ENCODE data around the gene LRG1. TPM values are rescaled to one million over a fixed set of nuclear protein-coding genes. Genes with fewer than 3 reads are reported as not detected.
"Not testable (repeated sequence)": the region's sequence is repeated elsewhere in the genome, so short reads cannot be mapped to it uniquely, and the experiment has no call there.

The LRG1 gene
- total RNA-seq, 1 experiment from 2014 or later = 0.29 TPM

- DNase-seq (ENCODE audit: low spot score) = not testable (repeated sequence)
Observed at GRCh38 chr19:4527377-4527776, 12.5 kb downstream of the LRG1 start.

GRCh38 chr19:4525563-4526002 is 14.3 kb downstream of the LRG1 start:
- DNase-seq (ENCODE audit: low spot score) = no peak

GRCh38 chr19:4524808-4525562 is 14.9 kb downstream of the LRG1 start:
- no peak for DNase-seq (ENCODE audit: low spot score)

- peak; percentile 32 for DNase-seq (ENCODE audit: low spot score)
Observed at GRCh38 chr19:4523306-4524110, 16.3 kb downstream of the LRG1 start.

- DNase-seq (ENCODE audit: low spot score) = no peak
Observed at GRCh38 chr19:4522291-4523002, 17.4 kb downstream of the LRG1 start.

- DNase-seq (ENCODE audit: low spot score) = no peak
Observed at GRCh38 chr19:4521888-4522242, 18.0 kb downstream of the LRG1 start.

- no peak for DNase-seq (ENCODE audit: low spot score)
Observed at GRCh38 chr19:4521170-4521887, 18.5 kb downstream of the LRG1 start.

GRCh38 chr19:4519521-4520277 is 20.1 kb downstream of the LRG1 start:
- no peak for DNase-seq (ENCODE audit: low spot score)

- no peak for DNase-seq (ENCODE audit: low spot score)
Observed at GRCh38 chr19:4519172-4519496, 20.7 kb downstream of the LRG1 start.

GRCh38 chr19:4518345-4519171 is 21.3 kb downstream of the LRG1 start, which contains the start of gene PLIN4:
Gene PLIN4 (minus strand): TSS chr19:4518486. CDS start chr19:4518272, 214 bp downstream.
- peak; percentile 69 for DNase-seq (ENCODE audit: low spot score)

GRCh38 chr19:4517451-4518057 is 22.3 kb downstream of the LRG1 start:
- no peak for DNase-seq (ENCODE audit: low spot score)

GRCh38 chr19:4516939-4517300 is 22.9 kb downstream of the LRG1 start:
- no peak for DNase-seq (ENCODE audit: low spot score)

- DNase-seq (ENCODE audit: low spot score) = no peak
Observed at GRCh38 chr19:4516199-4516938, 23.5 kb downstream of the LRG1 start.

- no peak for DNase-seq (ENCODE audit: low spot score)
Observed at GRCh38 chr19:4515732-4516131, 24.1 kb downstream of the LRG1 start.

- no peak for DNase-seq (ENCODE audit: low spot score)
Observed at GRCh38 chr19:4513248-4513647, 26.6 kb downstream of the LRG1 start.

- DNase-seq (ENCODE audit: low spot score) = no peak
Observed at GRCh38 chr19:4512070-4512469, 27.8 kb downstream of the LRG1 start.

- DNase-seq (ENCODE audit: low spot score) = no peak
Observed at GRCh38 chr19:4511300-4512054, 28.4 kb downstream of the LRG1 start.

Data from H4 (cell line).